C4-2B (cell line): ENCODE measurements around the gene LARGE1.
"Not testable (repeated sequence)": the region's sequence is repeated elsewhere in the genome, so short reads cannot be mapped to it uniquely, and the experiment has no call there.

Experiments
- H3K27ac ChIP-seq: fragments of 450-650 bp; 2 replicates; pipeline ENCODE4 v1.5.1; 2017
- ZFX ChIP-seq: fragments of 450-650 bp; IDR thresholded peaks from 2 replicates; pipeline ENCODE4 v1.6.1; 2017
- TF ChIP-seq, protein P1 (sequence below): fragments of 450-650 bp; conservative IDR thresholded peaks from 2 replicates; pipeline ENCODE4 v1.5.1; 2017; ENCODE audit warnings: mild to moderate bottlenecking

LARGE1 gene

DNA sequence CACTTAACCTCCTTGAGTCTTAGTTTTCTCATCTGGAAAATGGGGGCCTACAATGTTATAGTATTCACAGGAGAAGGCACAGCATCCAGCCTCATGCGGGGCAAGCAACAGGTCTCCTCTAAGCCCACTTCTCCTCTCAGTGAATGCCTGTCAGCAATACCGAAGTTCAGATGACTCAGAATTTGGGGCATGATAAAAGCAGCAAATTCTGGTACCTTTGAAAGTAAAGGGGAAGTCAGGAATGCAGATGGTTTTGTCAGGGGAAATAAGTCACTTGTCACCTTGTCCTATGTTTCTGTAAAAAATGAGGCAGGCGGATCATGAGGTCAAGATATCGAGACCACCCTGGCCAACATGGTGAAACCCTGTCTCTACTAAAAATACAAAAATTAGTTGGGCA, 350.2 kb downstream of the LARGE1 start:
- TF ChIP-seq ZFX = no peak
- TF ChIP-seq, protein P1, sequence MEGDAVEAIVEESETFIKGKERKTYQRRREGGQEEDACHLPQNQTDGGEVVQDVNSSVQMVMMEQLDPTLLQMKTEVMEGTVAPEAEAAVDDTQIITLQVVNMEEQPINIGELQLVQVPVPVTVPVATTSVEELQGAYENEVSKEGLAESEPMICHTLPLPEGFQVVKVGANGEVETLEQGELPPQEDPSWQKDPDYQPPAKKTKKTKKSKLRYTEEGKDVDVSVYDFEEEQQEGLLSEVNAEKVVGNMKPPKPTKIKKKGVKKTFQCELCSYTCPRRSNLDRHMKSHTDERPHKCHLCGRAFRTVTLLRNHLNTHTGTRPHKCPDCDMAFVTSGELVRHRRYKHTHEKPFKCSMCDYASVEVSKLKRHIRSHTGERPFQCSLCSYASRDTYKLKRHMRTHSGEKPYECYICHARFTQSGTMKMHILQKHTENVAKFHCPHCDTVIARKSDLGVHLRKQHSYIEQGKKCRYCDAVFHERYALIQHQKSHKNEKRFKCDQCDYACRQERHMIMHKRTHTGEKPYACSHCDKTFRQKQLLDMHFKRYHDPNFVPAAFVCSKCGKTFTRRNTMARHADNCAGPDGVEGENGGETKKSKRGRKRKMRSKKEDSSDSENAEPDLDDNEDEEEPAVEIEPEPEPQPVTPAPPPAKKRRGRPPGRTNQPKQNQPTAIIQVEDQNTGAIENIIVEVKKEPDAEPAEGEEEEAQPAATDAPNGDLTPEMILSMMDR = no peak

DNA sequence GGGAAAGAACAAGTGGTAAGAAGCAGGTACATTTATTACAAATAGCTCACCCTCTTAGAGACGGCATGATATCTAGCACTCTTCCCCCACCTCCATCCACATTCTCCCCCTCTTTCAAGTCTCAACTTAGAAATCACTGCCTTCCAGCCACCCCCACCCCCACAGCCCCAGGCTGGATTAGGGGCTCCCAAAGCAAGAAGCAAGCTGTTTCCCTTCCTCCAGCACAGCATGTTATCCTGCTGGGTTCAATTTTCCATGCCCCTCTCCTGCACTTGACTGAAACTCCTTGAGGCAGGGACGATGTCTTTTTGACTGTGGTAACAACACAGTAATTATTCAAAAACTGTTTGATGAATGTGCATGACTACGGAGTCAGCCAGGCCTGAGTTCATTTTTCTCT, 350.7 kb downstream of the LARGE1 start:
- no peak for TF ChIP-seq ZFX
- TF ChIP-seq, protein P1 = no peak
- H3K27ac ChIP-seq = no peak overlapping the region

More for the DNA sequence above, 350.2 kb downstream of the LARGE1 start:
- H3K27ac ChIP-seq = no peak overlapping the region

DNA sequence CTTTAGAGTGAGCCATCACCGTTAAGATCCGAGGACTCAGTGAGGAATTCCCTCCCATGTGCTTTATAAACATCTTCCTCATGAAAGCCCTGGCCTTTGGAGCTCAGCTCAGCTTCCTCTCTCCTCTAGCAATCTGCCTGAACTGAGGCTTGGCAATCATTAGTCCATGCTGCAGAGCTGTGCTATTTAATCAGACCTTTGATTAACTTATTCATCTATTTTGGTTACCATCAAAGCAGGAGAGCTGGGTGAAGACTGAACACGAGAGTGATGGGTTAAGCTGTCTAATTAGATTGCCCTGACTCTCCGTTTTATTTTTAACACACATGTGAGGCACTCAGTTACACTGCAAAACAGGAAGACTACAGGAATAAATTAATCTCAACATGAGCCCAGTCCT, 351.3 kb downstream of the LARGE1 start:
- H3K27ac ChIP-seq = no peak overlapping the region

DNA sequence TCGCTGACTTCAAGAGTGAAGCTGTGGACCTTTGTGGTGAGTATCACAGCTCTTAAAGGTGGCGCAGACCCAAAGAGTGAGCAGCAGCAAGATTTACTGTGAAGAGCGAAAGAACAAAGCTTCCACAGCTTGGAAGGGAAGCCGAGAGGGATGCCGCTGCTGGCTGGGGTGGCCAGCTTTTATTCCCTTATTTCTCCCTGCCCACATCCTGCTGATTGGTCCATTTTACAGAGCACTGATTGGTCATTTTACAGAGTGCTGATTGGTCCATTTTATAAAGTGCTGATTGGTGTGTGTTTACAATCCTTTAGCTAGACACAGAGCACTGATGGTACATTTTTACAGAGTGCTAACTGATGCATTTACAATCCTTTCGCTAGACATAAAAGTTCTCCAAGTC, 353.8 kb downstream of the LARGE1 start:
- H3K27ac ChIP-seq = not testable (repeated sequence)

More for the DNA sequence above, 351.3 kb downstream of the LARGE1 start:
- no peak for TF ChIP-seq ZFX
- TF ChIP-seq, protein P1 = no peak

DNA sequence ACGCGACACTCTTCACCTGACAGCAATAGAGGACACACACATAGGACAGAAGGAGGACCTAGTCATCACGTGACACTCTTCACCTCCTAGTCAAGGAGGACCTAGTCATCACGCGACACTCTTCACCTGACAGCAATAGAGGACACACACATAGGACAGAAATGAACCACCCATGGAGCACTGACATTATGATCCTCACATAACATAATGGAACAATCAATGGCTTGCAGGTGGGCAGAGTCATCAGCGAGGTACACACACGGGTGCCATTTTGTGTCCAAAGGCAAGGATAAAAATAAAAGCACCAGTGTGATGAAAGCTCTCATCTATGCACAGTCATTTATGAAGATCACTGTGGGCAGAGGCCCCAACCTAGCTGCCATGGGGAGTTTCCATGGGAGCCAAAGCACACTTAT, 354.7 kb downstream of the LARGE1 start:
- TF ChIP-seq, protein P1 = no peak
- no peak for TF ChIP-seq ZFX
- H3K27ac ChIP-seq = no peak overlapping the region

DNA sequence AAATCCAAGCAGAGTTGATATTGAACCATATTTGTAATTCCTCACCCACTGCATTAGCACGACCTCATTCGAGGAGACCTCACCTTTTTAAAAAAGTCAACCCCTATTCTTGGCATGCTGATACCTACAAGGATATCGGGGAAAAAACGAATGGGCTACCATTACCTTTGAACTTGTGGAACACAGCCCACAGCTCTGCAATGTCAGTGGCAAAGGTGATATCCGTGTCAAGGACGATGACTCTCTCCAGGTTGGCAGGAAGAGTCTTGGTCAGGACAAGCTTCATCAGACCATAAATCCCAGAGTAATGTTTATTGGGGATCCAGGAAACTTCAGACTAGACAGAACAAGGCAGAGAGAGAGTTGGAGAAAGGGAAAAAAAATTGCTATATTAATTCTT, 355.6 kb downstream of the LARGE1 start:
- no peak overlapping the region for H3K27ac ChIP-seq
- no peak for TF ChIP-seq ZFX
- TF ChIP-seq, protein P1 = no peak

DNA sequence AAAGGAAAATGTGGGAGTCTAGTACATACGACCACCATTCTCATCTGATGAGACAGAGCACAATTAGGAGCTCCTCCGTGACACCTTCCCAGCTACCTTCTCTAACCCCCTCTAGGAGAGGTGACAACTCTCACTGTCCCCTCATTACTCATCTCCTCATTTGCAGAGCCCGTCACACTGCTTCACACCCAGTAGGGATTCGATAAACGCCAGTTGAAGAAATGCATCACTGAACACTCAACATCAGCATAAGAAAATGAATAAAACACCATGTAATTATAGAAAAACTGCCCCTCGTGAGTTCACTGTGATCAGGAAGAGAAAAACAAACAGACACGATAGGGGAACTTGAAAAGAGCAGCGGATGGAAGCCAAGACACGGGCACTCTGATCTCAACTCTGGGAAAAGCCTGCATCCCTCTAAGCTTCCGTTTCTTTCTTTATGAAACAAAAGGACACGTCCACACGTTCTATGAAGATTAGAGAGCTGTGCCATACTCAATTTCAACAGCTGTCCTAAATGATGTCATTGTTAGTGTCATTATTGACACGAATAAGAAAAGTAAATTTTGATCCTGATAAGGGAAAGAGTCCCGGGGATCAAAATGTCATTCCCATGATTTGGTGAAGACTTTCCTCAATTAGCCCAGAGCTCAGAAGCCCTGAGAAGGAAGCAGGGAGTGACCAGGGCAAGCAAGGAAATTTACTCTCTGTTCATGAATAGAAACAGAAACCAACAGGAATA, 356.9 kb downstream of the LARGE1 start:
- no peak for TF ChIP-seq ZFX
- TF ChIP-seq, protein P1 = no peak
- H3K27ac ChIP-seq = no peak overlapping the region

DNA sequence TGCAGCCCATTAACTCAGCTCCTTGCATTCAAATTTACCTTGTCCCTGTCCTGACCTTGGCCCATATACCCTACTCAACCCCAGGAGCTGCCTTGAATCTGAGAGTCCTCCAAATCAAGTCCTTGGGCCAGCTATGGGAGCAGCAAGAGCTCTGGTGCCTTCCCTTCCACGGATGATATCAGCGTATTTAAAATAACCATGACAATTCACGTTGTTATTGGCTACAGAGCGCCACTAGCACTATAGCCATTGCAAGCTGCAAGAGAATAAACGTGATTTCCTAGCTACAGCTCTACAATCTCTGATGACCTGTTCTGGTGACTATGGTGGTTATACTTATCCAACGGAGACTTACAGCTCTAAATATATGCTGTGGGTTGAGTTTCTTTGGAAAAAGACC, 357.8 kb downstream of the LARGE1 start:
- TF ChIP-seq ZFX = no peak
- TF ChIP-seq, protein P1 = no peak
- no peak overlapping the region for H3K27ac ChIP-seq
